Tongue (tissue), 2 donors: ENCODE results near the gene RAB10. TPM values are rescaled to one million over a fixed set of nuclear protein-coding genes. Genes with fewer than 3 reads are reported as not detected.
"Not testable (repeated sequence)": the region's sequence is repeated elsewhere in the genome, so short reads cannot be mapped to it uniquely, and the experiment has no call there.

ENCODE experiments used
- DNase-seq: peaks from one replicate; pipeline ENCODE4 v3.0.0-alpha.2; 2015
- total RNA-seq: library from RNA; depleted of rRNA; stranded (reverse); fragments of >200 nt; gene quantifications from one replicate; pipeline ENCODE4 v1.2.3, GENCODE V29; 2014

The RAB10 gene
- total RNA-seq, 1 donor from 2014 or later = 96.6 TPM

GRCh38 chr2:26061539-26061938, 27.7 kb downstream of the RAB10 start:
- no peak for DNase-seq

GRCh38 chr2:26064846-26065245, 31.0 kb downstream of the RAB10 start:
- DNase-seq = no peak

- no peak for DNase-seq
Measured at GRCh38 chr2:26067186-26067974, 33.5 kb downstream of the RAB10 start.

- DNase-seq = no peak
Measured at GRCh38 chr2:26067980-26068507, 34.2 kb downstream of the RAB10 start.

GRCh38 chr2:26068602-26069298, 34.9 kb downstream of the RAB10 start:
- DNase-seq = peak; percentile 6

GRCh38 chr2:26070730-26071129, 36.8 kb downstream of the RAB10 start:
- DNase-seq = no peak

GRCh38 chr2:26072925-26073768, 39.3 kb downstream of the RAB10 start:
- no peak for DNase-seq

- DNase-seq = no peak
Measured at GRCh38 chr2:26073830-26074229, 39.9 kb downstream of the RAB10 start.

- no peak for DNase-seq
Measured at GRCh38 chr2:26074676-26075075, 40.8 kb downstream of the RAB10 start.

- no peak for DNase-seq
Measured at GRCh38 chr2:26075173-26075572, 41.3 kb downstream of the RAB10 start.

GRCh38 chr2:26076001-26076587, 42.2 kb downstream of the RAB10 start:
- no peak for DNase-seq

- no peak for DNase-seq
Measured at GRCh38 chr2:26077291-26077690, 43.4 kb downstream of the RAB10 start.

- DNase-seq = no peak
Measured at GRCh38 chr2:26078939-26079338, 45.1 kb downstream of the RAB10 start.

- no peak for DNase-seq
Measured at GRCh38 chr2:26080356-26080755, 46.5 kb downstream of the RAB10 start.

GRCh38 chr2:26080925-26081324, 47.0 kb downstream of the RAB10 start:
- not testable (repeated sequence) for DNase-seq

GRCh38 chr2:26081556-26081955, 47.7 kb downstream of the RAB10 start:
- no peak for DNase-seq

- no peak for DNase-seq
Measured at GRCh38 chr2:26086155-26086637, 52.3 kb downstream of the RAB10 start.

- no peak for DNase-seq
Measured at GRCh38 chr2:26086779-26087178, 52.9 kb downstream of the RAB10 start.

- peak; percentile 21 for DNase-seq
Measured at GRCh38 chr2:26088038-26088643, 54.3 kb downstream of the RAB10 start.

- not testable (repeated sequence) for DNase-seq
Measured at GRCh38 chr2:26088931-26089330, 55.0 kb downstream of the RAB10 start.

- no peak for DNase-seq
Measured at GRCh38 chr2:26089337-26089736, 55.5 kb downstream of the RAB10 start.

GRCh38 chr2:26095758-26096157, 61.9 kb downstream of the RAB10 start:
- DNase-seq = no peak
